OCI-LY7 (cell line): Measurements from ENCODE around the gene EYA3. TPM values are rescaled to one million over a fixed set of nuclear protein-coding genes. Genes with fewer than 3 reads are reported as not detected.

Experiments used
- BruUV-seq: library from RNA; stranded (reverse); fragments of 400-500 nt; replicated peaks from 2 replicates; lab custom pipeline; 2021; lab: Mats Ljungman, UMichigan
- CTCF ChIA-PET: fragments of 300-600 bp; sonication (Branson Sonifier 250); formaldehyde crosslinking; loops from one replicate; lab custom pipeline; 2022; ENCODE audit warnings: antibody characterized with exemption; ENCODE audit not compliant: unreplicated experiment; lab: Charles Lee
- POLR2A ChIA-PET: fragments of 300-600 bp; sonication (Branson Sonifier 250); formaldehyde crosslinking; loops from one replicate; lab custom pipeline; 2022; ENCODE audit warnings: antibody characterized with exemption; lab: Charles Lee
- DNase-seq: peaks from one replicate; pipeline ENCODE4 v3.0.0-alpha.2; 2015; ENCODE audit warnings: low spot score
- H2AFZ ChIP-seq: fragments of 200-600 bp; sonication (generic), shearing (Covaris generic); 2 replicates; pipeline ENCODE4 v1.6.1; 2014; ENCODE audit warnings: mild to moderate bottlenecking, antibody characterized with exemption, low read length, moderate library complexity
- H3K27ac ChIP-seq: fragments of 200-600 bp; sonication (generic); 2 replicates; pipeline ENCODE4 v1.5.1; 2014; ENCODE audit warnings: mixed run types, low read depth, mild to moderate bottlenecking, moderate library complexity, low read length, inconsistent platforms; ENCODE audit not compliant: poor library complexity, severe bottlenecking
- H3K36me3 ChIP-seq: fragments of 200-600 bp; sonication (generic); 2 replicates; pipeline ENCODE4 v1.6.1; 2014; ENCODE audit warnings: mild to moderate bottlenecking, antibody characterized with exemption, low read length, moderate library complexity, mixed read lengths; ENCODE audit not compliant: insufficient read depth
- H3K4me1 ChIP-seq: fragments of 200-600 bp; sonication (generic); 2 replicates; pipeline ENCODE4 v1.5.1; 2014; ENCODE audit warnings: mild to moderate bottlenecking, low read length; ENCODE audit not compliant: insufficient read depth, poor library complexity, severe bottlenecking
- H3K4me2 ChIP-seq: fragments of 200-600 bp; sonication (generic); 2 replicates; pipeline ENCODE4 v1.6.1; 2014; ENCODE audit warnings: mild to moderate bottlenecking, low read length
- H3K4me3 ChIP-seq: fragments of 200-600 bp; sonication (generic); 2 replicates; pipeline ENCODE4 v1.5.1; 2014; ENCODE audit warnings: mild to moderate bottlenecking, low read depth, low read length; ENCODE audit not compliant: poor library complexity, severe bottlenecking
- H3K79me2 ChIP-seq: fragments of 200-600 bp; sonication (generic); 2 replicates; pipeline ENCODE4 v1.6.1; 2016; ENCODE audit warnings: low read depth, mild to moderate bottlenecking, low read length, moderate library complexity, mixed read lengths; ENCODE audit not compliant: insufficient read depth
- H3K9me2 ChIP-seq: fragments of 200-600 bp; sonication (generic); 2 replicates; pipeline ENCODE4 v1.6.1; 2016; ENCODE audit warnings: mild to moderate bottlenecking, low read length, mixed read lengths; ENCODE audit not compliant: insufficient read depth
- H3K9me3 ChIP-seq: fragments of 200-600 bp; sonication (generic); 2 replicates; pipeline ENCODE4 v1.6.1; 2014; ENCODE audit warnings: mild to moderate bottlenecking, mixed run types, low read length, mixed read lengths
- H4K20me1 ChIP-seq: fragments of 200-600 bp; sonication (generic); 2 replicates; pipeline ENCODE4 v1.6.1; 2014; ENCODE audit warnings: mild to moderate bottlenecking, antibody characterized with exemption, low read length, moderate library complexity, mixed read lengths; ENCODE audit not compliant: insufficient read depth
- EZH2phosphoT487 ChIP-seq: fragments of 200-600 bp; sonication (generic); IDR thresholded peaks from 2 replicates; pipeline ENCODE4 v1.6.1; 2018; ENCODE audit warnings: low read depth, borderline replicate concordance, mild to moderate bottlenecking, mixed run types, antibody characterized with exemption, low read length, moderate library complexity, mixed read lengths
- intact Hi-C: fragments of 100-400 bp; cut with micrococcal nuclease; formaldehyde crosslinking; loops from one replicate; pipeline ENCODE4 v1.10.0; 2022; ENCODE audit not compliant: unreplicated experiment
- total RNA-seq, 2 experiments: library from RNA; depleted of rRNA in 1 of 2; stranded (reverse); fragments of >200 nt in 1 of 2; shearing (Covaris generic) in 1 of 2; gene quantifications; 2 replicates each; pipeline ENCODE4 v1.2.3, GENCODE V29; 2014 to 2022
- TF ChIP-seq, protein P1 (sequence below): fragments of 200-600 bp; sonication (generic); conservative IDR thresholded peaks from 2 replicates; pipeline ENCODE4 v1.5.1; 2014; ENCODE audit warnings: mild to moderate bottlenecking, antibody characterized with exemption, low read length, moderate library complexity, mixed read lengths

The EYA3 gene
- total RNA-seq, 2 experiments from 2014 or later: 29.0 to 114 TPM

DNA sequence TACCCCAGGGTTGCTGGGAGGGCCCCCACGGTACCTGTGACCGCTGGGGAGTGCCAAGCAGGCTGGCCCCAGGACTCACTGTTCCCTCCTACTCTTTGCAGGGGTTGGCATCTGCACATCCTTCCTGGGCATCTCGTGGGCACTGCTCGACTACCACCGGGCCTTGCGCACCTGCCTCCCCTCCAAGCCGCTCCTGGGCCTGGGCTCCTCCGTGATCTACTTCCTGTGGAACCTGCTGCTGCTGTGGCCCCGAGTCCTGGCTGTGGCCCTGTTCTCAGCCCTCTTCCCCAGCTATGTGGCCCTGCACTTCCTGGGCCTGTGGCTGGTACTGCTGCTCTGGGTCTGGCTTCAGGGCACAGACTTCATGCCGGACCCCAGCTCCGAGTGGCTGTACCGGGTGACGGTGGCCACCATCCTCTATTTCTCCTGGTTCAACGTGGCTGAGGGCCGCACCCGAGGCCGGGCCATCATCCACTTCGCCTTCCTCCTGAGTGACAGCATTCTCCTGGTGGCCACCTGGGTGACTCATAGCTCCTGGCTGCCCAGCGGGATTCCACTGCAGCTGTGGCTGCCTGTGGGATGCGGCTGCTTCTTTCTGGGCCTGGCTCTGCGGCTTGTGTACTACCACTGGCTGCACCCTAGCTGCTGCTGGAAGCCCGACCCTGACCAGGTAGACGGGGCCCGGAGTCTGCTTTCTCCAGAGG, 121.9 kb downstream of the EYA3 start:
- TF ChIP-seq, protein P1, sequence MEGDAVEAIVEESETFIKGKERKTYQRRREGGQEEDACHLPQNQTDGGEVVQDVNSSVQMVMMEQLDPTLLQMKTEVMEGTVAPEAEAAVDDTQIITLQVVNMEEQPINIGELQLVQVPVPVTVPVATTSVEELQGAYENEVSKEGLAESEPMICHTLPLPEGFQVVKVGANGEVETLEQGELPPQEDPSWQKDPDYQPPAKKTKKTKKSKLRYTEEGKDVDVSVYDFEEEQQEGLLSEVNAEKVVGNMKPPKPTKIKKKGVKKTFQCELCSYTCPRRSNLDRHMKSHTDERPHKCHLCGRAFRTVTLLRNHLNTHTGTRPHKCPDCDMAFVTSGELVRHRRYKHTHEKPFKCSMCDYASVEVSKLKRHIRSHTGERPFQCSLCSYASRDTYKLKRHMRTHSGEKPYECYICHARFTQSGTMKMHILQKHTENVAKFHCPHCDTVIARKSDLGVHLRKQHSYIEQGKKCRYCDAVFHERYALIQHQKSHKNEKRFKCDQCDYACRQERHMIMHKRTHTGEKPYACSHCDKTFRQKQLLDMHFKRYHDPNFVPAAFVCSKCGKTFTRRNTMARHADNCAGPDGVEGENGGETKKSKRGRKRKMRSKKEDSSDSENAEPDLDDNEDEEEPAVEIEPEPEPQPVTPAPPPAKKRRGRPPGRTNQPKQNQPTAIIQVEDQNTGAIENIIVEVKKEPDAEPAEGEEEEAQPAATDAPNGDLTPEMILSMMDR: no peak
- no peak for TF ChIP-seq EZH2phosphoT487
- Histone ChIP-seq H3K27ac (no peak overlapping the region), H3K4me2 (no peak overlapping the region), H3K4me3 (no peak overlapping the region), H3K9me3 (no peaks in the 10 kb centered on the region), H3K79me2 (no peaks in the 10 kb centered on the region), H3K9me2 (no peaks in the 10 kb centered on the region), H3K36me3 (peaks cover 25% of the 10 kb centered on the region; the same call in 1 of the 2 replicates), H2AFZ (no peak overlapping the region), H3K4me1 (no peaks in the 10 kb centered on the region), H4K20me1 (no peaks in the 10 kb centered on the region)
- BruUV-seq: no TSS peak
- POLR2A ChIA-PET: no interaction called here
- intact Hi-C loops: no loop called here
- CTCF ChIA-PET: no interaction called here
- no peak for DNase-seq

DNA sequence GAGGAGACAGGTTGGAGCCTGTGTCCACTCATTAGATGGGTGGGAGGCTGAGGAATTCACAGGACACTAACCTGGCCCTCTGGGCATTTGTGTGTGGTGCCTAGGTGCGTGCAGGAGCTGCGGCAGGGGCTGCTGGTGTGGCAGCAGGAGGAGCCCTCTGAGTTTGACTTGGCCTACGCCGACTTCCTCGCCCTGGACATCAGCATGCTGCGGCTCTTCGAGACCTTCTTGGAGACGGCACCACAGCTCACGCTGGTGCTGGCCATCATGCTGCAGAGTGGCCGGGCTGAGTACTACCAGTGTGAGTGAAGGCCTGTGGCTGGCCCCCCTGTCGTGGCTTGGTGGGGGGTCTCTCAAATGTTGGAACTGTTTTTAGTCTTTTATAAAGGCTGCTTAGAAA, 125.0 kb downstream of the EYA3 start:
- TF ChIP-seq, protein P1: no peak
- TF ChIP-seq EZH2phosphoT487: no peak
- no peaks in the 10 kb centered on the region for H3K79me2 ChIP-seq
- H3K36me3 ChIP-seq: peaks cover 11% of the 10 kb centered on the region; the same call in 1 of the 2 replicates
- peaks cover 9% of the 10 kb centered on the region for H3K4me1 ChIP-seq
- no peaks in the 10 kb centered on the region for H4K20me1 ChIP-seq
- no peak for DNase-seq
- no peak overlapping the region for H2AFZ ChIP-seq
- intact Hi-C loops: no loop called here
- no TSS peak for BruUV-seq
- no peak overlapping the region for H3K27ac ChIP-seq
- no peaks in the 10 kb centered on the region for H3K9me3 ChIP-seq
- no peak overlapping the region for H3K4me2 ChIP-seq
- no peaks in the 10 kb centered on the region for H3K9me2 ChIP-seq
- CTCF ChIA-PET: no interaction called here
- H3K4me3 ChIP-seq: no peak overlapping the region
- POLR2A ChIA-PET: no interaction called here

DNA sequence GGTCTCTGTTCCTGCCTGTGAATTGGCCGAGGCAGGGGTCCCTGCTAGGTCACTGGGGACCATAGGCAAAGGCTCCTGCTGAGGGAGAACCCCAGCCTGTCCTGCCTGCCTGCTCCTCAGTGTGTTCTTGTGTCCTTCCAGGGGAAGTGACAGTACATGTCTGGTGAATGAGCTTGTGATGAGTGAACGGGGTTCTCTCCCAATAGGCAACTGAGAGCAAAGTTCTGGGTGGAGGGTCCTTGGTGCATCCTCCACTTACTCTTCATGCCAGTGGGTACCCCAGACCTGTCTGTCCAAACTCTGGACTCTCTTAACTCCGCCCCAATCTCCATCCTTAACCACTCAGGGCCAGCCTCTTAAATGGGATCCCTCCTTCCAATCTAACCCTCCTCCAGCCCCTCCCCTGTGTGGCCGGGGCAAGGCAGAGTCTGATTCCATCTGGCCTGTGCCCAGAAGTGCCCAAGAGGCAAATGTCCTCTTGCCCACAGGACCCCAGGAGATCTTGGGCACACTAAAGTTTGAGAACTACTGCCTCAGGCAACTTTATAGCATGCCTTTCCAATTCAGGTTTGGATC, 126.7 kb downstream of the EYA3 start:
- CTCF ChIA-PET: no interaction called here
- Histone ChIP-seq H3K4me3 (no peak overlapping the region), H2AFZ (no peak overlapping the region), H3K27ac (no peak overlapping the region), H3K4me1 (peaks cover 9% of the 10 kb centered on the region), H3K79me2 (no peaks in the 10 kb centered on the region), H3K9me2 (no peaks in the 10 kb centered on the region), H3K36me3 (no peaks in the 10 kb centered on the region; the same call in 1 of the 2 replicates), H4K20me1 (no peaks in the 10 kb centered on the region), H3K9me3 (no peaks in the 10 kb centered on the region), H3K4me2 (no peak overlapping the region)
- POLR2A ChIA-PET: no interaction called here
- no peak for DNase-seq
- intact Hi-C loops: no loop called here
- no TSS peak for BruUV-seq
- TF ChIP-seq, protein P1: no peak
- no peak for TF ChIP-seq EZH2phosphoT487
